Right atrium auricular region (tissue), 2 donors: ENCODE data around the gene GSK3B. TPM values are rescaled to one million over a fixed set of nuclear protein-coding genes. Genes with fewer than 3 reads are reported as not detected.

Source experiments
- DNase-seq: peaks from one replicate; pipeline ENCODE4 v3.0.0-alpha.2; 2019; ENCODE audit warnings: low spot score
- H3K27ac ChIP-seq, 2 donors: fragments of 200-600 bp; sonication (generic); 1 replicate in 1 of 2; 2 replicates in 1 of 2; pipeline ENCODE4 v1.5.1; 2016 to 2019
- H3K27me3 ChIP-seq, 2 donors: fragments of 200-600 bp; sonication (generic); one replicate each; pipeline versions ENCODE4 v1.5.1 to v1.6.0; 2017 to 2019
- H3K36me3 ChIP-seq: fragments of 200-600 bp; sonication (generic); one replicate; pipeline ENCODE4 v1.5.1; 2016
- H3K4me1 ChIP-seq, 2 donors: fragments of 200-600 bp; sonication (generic); one replicate each; pipeline versions ENCODE4 v1.5.1 to v1.6.0; 2017 to 2019
- H3K4me3 ChIP-seq, 2 donors: fragments of 200-600 bp; sonication (generic); 1 replicate in 1 of 2; 2 replicates in 1 of 2; pipeline ENCODE4 v1.5.1; 2017 to 2019; ENCODE audit warnings: mild to moderate bottlenecking in 1 of 2, moderate library complexity in 1 of 2
- H3K9me3 ChIP-seq, 2 donors: fragments of 200-600 bp; sonication (generic); one replicate each; pipeline ENCODE4 v1.5.1; 2019
- total RNA-seq, 2 donors: library from RNA; depleted of rRNA; stranded (reverse); fragments of >200 nt; gene quantifications; one replicate each; pipeline ENCODE4 v1.1.0, GENCODE V29; 2016
- TF ChIP-seq, protein P1 (sequence below), 2 donors: fragments of 200-600 bp; sonication (generic); IDR thresholded peaks; one replicate each; pipeline ENCODE4 v1.5.1; 2019; ENCODE audit warnings: antibody characterized with exemption in 2 of 2

The GSK3B gene
- total RNA-seq, 2 donors from 2014 or later, result 31.3 to 42.0 TPM

DNA sequence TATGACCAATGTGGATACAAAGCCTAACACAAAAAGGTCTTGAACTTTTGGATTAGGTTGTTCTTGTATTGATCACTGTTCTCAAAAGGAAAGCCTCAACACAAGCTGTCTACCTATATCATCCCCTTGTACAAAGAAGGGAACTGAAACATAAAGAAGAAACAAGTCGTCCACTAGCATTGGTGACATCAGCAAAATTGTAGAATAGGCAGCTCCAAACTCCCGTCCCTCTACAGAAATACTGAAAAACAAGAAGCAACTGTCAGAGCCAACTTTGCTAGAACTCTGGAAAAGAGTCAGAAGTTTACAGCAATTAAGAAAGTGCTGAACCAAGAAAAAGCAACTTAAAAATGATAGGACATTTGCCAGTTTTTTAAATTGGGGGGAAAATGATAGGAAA is 319.8 kb downstream of the GSK3B start:
- no peak for DNase-seq
- no peaks in the 10 kb centered on the region for H3K27me3 ChIP-seq
- H3K27ac ChIP-seq, result no peak overlapping the region
- no peak overlapping the region for H3K4me3 ChIP-seq
- no peaks in the 10 kb centered on the region for H3K36me3 ChIP-seq
- TF ChIP-seq, protein P1, sequence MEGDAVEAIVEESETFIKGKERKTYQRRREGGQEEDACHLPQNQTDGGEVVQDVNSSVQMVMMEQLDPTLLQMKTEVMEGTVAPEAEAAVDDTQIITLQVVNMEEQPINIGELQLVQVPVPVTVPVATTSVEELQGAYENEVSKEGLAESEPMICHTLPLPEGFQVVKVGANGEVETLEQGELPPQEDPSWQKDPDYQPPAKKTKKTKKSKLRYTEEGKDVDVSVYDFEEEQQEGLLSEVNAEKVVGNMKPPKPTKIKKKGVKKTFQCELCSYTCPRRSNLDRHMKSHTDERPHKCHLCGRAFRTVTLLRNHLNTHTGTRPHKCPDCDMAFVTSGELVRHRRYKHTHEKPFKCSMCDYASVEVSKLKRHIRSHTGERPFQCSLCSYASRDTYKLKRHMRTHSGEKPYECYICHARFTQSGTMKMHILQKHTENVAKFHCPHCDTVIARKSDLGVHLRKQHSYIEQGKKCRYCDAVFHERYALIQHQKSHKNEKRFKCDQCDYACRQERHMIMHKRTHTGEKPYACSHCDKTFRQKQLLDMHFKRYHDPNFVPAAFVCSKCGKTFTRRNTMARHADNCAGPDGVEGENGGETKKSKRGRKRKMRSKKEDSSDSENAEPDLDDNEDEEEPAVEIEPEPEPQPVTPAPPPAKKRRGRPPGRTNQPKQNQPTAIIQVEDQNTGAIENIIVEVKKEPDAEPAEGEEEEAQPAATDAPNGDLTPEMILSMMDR (IDR thresholded peaks at IDR 0.05), result no peak
- H3K4me1 ChIP-seq, result no peaks in the 10 kb centered on the region
- peaks cover 0 to 12% of the 10 kb centered on the region in 2 donors for H3K9me3 ChIP-seq

Other genes with a start within 250 kb of the GSK3B start
- gene GPR156, start 190.8 kb upstream of the GSK3B start, total RNA-seq, result under 1 TPM; 0.35 to 0.74 TPM